Measurements from ENCODE around the gene NUDT4.

NUDT4 gene

DNA sequence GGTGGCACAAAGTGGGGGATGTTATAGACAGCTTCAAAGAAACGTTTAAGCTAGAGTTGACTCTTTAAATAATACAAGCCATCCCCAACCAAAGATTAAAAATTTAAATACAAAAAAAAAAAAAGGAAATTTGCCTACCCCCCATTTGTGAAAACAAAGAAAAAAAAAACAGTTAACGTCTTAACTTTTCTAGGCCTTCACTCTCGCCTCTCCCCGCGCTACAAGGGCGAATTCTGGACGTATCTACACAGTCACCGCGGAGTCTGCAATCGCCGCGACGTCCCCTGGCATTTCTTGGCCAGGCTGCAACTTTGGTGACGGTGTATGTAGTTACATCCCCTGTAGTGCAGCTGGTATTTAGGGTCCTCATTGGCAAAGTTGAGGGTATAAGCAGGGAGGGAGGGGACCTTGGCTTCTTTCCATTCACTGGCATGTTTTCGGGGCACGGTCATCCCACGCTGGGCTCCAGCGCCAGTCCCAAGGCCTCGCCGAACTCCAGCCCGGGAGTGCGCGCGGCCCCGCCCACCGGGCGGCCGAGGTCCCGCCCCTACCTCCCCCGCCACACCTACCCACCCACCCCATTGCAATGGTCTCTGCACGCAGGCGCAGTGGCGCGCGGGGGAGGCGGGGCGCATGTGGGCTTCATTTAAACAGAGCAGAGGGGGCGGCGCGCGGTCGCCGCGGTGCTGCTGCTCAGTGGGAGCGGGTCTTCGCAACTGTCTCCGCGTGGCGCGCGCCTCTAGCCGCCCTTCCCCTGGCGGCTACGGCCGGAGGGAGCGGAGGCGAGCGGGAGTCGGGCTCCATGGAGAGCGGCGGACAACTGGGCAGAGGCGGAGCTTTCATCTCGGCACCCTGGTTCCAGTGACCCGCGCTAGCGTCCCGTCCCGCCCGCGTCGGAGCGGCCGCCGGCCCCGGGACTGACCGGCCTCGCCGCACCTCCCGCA lies at the start of gene NUDT4:
Gene NUDT4, plus strand, starts transcription at position 674 of the 944 bp plus-strand sequence. CDS start 398 bp downstream, outside the sequence.
- in situ Hi-C loops (cut with HindIII; ENCODE audit: low sequenced_read_pairs): no loop called here

DNA sequence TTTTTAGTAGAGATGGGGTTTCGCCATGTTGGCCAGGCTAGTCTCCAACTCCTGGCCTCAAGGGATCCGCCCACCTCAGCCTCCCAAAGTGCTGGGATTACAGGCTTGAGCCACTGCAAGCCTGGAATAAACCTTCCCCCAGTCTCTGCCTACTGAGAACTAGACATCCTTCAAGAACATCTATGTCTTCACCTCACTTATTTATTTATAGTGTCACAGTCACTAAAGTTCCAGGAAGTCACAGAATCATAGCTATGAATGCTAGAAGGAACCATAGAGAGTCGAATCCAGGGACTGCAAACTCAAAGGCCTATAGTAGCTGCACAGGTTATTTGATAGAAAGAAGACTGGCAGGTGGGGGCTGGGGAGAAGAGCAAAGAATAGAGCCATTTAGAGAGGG lies 44.7 kb upstream of the NUDT4 start:
- in situ Hi-C loops (cut with HindIII; ENCODE audit: low sequenced_read_pairs): no loop called here

DNA sequence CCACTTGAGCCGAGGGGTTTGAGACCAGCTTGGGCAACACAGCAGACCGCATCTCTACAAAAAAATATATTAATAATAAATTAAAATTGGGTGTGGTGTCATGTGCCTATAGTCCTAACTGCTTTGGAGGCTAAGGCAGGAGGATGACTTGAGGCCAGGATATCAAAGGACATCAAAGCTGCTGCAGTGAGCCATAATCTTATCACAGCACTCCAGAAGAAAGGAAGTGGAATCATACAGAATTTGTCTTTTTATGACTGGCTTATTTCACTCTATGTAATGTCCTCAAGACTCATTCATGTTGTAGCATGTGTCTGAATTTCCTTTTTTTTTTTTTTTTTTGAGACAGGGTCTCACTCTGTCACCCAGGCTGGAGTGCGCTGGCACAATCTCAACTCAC lies 43.9 kb upstream of the NUDT4 start:
- in situ Hi-C loops (cut with HindIII; ENCODE audit: low sequenced_read_pairs): no loop called here

DNA sequence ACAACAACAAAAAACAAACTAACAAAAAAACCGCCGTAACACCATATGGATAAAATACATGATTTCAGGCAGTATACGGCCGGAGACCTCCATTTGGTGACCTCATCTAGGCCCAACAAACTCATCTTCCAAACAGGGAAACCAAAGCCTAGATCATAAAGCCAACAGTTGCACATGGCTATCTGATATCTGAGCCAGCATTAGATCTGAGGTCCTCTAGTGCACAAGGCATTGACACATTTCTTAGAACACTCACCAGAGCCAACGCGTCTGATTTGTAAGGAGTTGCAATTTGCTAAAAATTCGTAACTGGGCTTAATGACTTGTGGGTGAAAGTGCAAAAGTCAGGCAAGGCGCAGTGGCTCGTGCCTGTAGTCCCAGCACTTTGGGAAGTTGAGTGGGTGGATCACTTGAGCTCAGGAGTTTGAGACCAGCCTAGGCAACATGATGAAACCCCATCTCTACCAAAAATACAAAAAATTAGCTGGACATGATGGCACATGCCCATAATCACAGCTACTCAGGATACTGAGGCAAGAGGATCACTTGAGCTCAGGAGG lies 42.0 kb upstream of the NUDT4 start:
- in situ Hi-C loops (cut with HindIII; ENCODE audit: low sequenced_read_pairs): no loop called here

DNA sequence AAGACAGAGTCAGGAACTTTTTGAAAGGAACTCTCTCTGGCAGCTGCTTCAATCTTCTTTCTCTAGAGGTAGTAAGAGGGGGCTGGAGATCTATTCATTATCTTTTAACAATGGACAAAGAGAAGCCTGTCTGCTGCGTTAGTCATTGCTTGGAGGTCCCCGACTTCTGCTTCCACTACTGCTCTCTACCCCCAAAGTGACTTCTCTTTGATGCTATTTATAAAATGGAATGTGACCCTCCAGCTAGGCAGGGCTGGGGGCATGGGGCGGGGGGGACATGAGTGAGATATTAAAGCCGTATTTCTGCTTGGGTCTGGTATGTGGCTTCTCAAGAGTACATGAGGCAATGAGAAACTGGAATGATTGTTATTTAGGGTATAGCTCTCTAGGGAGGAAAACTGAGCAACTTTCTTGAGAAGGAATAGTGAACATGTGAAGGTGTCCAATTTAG lies 41.4 kb upstream of the NUDT4 start:
- in situ Hi-C loops (cut with HindIII; ENCODE audit: low sequenced_read_pairs): no loop called here

DNA sequence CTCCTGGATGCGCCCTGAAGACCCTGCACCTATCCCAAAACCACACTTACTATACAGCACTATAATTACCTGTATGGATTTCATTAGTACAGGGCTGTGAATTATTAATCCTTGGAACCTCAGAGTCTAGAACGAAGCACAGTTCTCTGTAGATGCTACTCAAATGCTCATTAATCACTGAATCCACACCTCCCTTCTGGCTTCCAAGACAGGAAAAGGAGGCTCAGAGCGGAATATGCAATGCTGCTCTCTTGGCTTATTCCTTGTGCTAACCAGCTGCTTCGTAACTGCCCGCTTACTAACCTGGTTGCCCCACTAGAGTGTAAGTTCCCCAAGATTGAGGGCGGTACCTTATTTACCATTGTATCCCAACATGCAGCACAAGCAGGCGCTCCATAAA lies 39.1 kb upstream of the NUDT4 start:
- in situ Hi-C loops (cut with HindIII; ENCODE audit: low sequenced_read_pairs): no loop called here

DNA sequence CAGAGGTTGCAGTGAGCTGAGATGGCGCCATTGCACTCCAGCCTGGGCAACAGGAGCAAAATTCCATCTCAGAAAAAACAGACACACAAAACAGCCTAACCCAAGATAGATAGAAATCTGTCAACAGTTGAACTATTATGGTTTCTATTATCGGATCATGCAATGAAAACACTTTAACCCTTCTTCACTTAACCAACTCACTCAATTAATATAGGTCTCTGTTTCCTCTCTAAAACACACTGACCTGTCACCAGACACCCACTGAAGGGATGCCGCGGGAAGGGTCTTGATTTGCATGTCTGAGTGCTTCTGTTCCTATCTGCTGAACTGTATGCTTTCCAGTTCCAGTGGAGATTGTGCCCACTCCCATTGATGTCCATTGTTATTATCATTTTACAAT lies 38.0 kb upstream of the NUDT4 start:
- in situ Hi-C loops (cut with HindIII; ENCODE audit: low sequenced_read_pairs): no loop called here

DNA sequence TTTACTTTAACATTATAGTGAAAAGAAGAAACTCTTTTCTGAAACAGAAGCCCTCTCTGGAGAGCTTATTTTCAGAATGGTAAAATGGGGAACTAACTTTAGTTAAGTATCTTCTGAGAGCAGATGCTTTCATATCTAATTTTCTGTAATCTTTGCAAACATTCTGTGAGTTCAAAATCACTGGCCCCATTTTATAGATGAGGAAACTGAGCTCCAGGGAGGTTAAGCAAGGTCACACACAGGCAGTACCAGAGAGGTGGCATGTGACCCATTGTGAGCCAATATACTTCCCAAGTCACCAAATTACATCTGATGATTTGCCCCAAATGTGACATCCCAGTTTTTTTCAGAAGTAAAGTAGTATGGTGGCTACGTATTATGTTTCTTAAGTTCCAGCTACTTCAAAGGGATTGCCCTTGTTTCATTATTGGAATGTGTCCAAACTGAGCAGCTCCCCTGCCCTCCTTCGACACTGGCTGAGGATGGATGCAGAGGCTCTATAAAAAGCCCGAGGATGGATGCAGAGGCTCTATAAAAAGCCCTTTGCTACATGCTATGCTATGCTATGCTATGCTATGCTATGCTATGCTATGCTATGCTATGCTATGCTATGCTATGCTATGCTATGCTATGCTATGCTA lies 36.2 kb upstream of the NUDT4 start:
- in situ Hi-C loops (cut with HindIII; ENCODE audit: low sequenced_read_pairs): no loop called here

DNA sequence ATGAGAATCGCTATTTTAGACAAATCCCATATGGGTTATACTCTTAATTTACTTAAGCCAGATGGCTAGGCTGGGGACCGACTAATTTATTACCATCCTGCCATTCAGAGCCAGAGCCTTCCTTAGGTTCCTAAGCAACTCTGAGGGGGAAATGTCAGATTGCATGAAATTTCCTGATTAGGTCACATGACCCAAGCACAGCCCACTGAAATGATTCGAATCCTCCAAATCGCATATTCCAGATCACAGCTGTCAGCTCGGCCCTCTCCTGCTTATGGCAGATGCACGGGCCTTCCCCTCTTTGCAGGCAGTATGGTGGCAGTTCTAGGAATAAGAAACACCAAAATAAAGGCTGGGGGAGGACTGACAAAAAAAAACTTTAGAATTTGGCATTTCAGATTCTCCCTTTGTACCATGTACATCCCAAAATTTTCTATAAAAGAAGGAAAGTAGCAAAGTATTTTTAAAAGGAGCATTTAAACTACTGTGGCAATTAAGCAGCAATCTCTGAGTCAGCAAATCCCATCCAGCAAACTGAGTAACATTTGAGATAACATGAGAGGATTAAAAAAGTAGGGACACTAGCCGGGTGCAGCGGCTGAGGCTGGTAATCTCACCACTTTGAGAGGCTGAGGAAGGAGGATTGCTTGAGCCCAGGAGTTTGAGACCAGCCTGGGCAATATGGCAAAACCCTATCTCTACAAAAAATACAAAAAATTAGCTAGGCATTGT lies 30.5 kb upstream of the NUDT4 start:
- in situ Hi-C loops (cut with HindIII; ENCODE audit: low sequenced_read_pairs): no loop called here

DNA sequence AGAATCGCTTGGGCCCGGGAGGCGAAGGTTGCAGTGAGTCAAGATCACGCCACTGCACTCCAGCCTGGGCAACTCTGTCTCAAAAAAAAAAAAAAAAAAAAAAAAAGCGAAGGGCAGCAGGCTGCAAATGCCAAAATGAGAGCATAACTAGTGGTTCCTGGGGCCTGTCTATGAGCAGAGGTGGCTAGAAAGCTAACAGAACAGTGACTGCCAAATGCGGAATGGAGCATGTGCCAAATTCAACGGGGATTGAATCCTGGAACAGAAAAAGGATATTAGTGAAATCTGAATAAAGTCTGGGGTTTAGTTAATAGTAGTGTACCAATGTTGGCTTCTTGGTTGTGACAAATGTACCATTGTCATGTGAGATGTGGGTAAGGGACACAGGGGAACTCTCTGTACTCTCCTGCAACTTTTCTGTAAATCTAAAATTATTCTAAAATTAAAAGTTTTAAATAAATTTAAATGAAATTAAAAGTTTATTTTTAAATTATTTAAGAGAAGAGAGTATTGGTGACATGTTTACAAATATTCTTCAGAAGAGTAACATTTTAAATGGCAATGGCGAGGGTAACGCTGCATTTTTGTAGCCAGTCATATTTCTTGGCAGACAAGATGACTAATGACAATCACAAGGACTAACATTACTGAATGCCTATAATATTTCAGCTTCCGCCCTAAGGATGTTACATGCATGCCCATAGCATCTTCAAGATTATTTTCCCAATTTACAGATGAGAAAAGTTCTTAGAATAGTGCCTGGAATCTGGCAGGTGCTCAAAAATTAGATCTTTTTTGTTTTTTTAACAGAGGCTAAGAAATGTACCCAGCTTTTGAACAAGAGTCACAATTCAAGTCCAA lies 28.9 kb upstream of the NUDT4 start:
- in situ Hi-C loops (cut with HindIII; ENCODE audit: low sequenced_read_pairs): no loop called here

DNA sequence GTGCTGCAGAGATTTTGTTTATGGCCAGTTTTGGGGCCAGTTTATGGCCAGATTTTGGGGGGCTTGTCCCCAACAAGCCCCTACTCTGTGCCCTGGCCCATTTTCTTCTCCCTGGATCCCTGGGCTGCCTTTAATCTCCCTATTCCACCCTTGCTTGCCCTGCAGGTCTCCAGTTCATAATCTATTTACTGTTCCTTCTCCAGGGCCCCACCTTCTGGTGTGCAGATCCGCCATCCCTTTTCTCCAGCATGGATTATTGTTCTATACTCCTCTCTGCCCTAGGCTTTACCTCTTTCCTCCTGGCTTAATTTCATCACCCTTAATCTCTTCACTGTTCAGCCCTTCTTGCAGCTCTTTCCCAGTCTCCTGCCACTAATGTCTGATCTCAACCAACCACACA lies 26.0 kb upstream of the NUDT4 start:
- in situ Hi-C loops (cut with HindIII; ENCODE audit: low sequenced_read_pairs): no loop called here

DNA sequence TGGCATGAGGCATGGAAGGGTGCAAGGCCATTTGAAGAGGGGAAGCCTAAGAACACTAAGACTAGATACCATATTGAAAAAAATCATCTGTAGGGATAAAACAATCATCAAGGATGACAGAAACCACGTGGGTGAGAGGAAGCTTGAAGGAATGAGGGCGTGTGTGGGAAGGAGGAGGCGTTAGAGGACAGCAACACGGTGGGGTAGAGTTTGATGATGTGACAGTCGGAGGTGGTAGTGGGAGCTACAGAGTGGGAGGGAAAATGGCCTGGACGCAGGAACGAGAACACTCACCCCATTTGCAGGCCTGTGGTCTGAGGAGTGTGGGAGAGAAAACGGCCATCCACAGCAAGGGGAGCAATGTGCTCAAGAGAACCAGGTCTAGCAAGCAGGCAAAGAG lies 25.4 kb upstream of the NUDT4 start:
- in situ Hi-C loops (cut with HindIII; ENCODE audit: low sequenced_read_pairs): no loop called here

DNA sequence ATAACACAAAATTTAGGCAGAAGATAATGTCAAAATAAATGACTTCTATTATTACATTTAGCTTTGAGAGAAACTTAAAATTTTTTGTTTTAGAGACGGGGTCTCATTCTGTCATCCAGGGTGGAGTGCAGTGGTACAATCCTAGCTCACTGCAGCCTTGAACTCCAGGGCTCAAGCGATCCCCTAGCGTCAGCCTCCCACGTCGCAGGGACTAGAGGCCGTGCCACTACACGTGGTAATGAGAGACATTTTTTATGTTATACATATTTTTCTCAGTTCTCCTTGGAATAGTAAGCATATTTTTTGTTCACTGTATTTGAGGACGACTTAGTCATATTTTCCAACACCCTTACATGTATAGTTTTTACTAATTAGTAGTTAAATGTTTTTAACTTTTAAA lies 21.5 kb upstream of the NUDT4 start:
- in situ Hi-C loops (cut with HindIII; ENCODE audit: low sequenced_read_pairs): no loop called here

DNA sequence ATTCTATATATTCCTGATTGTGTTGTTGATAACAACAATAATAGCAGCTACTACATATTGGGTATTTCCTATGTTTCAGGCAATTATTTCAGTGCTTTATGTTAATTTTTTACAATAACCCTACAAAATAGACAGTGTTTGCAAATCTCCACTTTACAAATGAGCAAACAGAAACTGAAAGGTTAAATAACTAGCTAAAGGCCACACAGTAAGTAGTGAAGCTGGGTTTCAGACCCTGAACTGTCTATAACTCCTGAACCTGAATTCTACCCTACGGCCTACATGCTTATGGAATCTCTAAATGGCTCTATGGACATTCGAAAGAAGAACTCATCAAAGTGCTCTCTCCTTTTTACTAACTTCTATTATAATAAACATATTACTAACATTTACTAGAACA lies 19.7 kb upstream of the NUDT4 start:
- in situ Hi-C loops (cut with HindIII; ENCODE audit: low sequenced_read_pairs): no loop called here

DNA sequence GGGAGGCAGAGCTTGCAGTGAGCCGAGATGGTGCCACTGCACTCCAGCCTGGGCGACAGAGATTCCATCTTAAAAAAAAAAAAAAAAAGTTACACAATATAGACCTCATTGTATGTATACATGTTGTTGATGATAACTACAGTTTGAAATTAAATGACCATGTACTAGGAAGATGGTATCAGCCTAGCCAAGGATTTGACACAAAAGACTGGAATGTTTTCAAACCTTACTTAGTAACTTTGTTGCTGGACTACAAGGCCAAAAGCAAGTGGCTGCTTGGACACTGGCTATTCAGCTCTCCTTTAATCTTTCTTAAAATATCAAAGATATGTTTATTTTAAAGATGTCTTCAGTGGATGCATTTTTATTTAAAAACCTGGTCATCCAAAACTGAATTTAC lies 18.9 kb upstream of the NUDT4 start:
- in situ Hi-C loops (cut with HindIII; ENCODE audit: low sequenced_read_pairs): no loop called here

DNA sequence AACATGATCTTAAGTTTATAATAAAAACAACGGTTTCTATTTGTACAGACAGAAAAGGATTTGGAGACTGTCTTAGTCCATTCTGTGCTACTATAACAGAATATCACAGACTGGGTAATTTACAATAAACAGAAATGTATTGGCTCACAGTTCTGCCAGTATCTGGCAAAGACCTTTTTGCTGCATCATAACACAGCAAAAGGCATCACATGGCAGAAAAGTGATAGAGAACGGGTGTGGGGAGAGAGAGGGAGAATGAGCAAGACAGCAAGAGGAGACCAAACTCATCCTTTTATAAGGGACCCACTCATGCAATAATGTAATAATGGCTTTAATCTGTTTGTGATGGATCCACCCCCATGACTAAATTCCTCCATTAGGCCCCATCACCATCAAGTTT lies 17.0 kb upstream of the NUDT4 start:
- in situ Hi-C loops (cut with HindIII; ENCODE audit: low sequenced_read_pairs): loop anchor here (5.0 to 10.0 kb wide), 3 partner anchors 57 to 106 kb away; no protein-coding TSS in a partner anchor

DNA sequence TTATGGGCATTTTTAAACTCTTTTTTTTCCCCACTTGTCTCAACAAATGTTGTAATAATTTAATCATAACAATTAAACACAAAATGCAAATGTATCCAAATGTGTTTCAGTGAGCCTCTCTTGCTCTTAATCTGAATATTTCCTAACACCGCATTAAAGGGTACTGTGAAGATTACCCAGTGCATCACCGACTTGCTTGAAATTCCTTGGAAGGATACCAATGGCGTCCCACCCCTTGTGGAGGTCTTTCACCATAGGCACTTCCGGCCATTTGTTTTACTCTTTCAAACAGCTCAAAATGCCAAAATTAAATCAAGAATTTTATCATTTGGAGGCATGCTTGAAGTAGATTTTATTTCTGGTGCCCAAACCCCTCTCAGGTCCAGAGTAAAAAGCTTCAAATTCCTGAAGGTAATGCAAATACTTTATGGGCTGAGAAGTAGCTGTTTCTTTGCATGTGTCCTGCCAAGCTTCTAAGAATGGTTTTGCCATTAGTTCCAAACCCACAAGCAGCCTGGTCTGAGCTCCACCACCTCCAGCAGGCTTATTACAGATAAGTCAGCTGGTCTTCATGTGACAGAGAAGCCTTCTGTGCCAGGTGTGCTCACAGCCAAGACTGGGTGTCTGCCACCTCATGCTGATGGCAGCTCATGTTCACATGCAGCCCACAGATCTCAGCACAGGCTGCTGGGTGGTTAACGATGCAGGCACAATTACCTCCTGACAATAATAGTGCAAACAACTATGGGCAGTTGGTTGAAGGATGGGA lies 16.4 kb upstream of the NUDT4 start:
- in situ Hi-C loops (cut with HindIII; ENCODE audit: low sequenced_read_pairs): loop anchor here (5.0 to 10.0 kb wide), 3 partner anchors 56 to 107 kb away; no protein-coding TSS in a partner anchor

DNA sequence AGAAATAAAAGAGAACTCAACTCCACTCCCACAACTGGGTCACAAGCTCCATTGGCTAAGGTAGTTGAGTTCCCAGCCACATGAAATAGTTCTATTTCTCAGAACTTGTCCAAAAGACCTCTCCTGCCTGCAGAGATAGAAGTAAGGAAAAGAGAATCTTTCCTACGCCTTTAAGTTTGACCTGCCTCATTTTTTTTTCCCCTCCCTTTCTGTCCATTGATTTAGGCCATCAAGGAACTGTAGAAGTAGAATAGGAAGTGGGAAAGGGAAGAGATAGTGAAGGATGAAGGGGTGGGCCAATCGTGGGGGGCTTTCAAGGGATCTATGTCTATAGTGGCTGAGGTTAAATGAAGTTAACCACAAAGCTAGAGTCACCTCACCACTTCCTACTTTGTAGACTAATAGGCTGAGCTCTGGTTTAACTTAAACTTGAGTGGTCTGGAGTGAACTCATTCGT lies 13.9 kb upstream of the NUDT4 start:
- in situ Hi-C loops (cut with HindIII; ENCODE audit: low sequenced_read_pairs): loop anchor here (5.0 to 10.0 kb wide), 3 partner anchors 53 to 109 kb away; no protein-coding TSS in a partner anchor

Measured in endothelial cell of hepatic sinusoid (primary cell).